ENCODE measurements around the gene ESYT2.

The ESYT2 gene

GRCh38 chr7:158685693-158686092 lies 143.6 kb downstream of the ESYT2 start:
- DNase-seq, result no peak

- DNase-seq, result no peak
These were observed 145.0 kb downstream of the ESYT2 start for GRCh38 chr7:158684329-158684728.

- no peak for DNase-seq
These were observed 145.8 kb downstream of the ESYT2 start for GRCh38 chr7:158683541-158683940.

- no peak for DNase-seq
These were observed 146.9 kb downstream of the ESYT2 start for GRCh38 chr7:158682456-158682855.

All from T1000 (cell line).